ENCODE results near the gene HSPA1B.
"Not testable (repeated sequence)": the region's sequence is repeated elsewhere in the genome, so short reads cannot be mapped to it uniquely, and the experiment has no call there.

HSPA1B gene

DNA sequence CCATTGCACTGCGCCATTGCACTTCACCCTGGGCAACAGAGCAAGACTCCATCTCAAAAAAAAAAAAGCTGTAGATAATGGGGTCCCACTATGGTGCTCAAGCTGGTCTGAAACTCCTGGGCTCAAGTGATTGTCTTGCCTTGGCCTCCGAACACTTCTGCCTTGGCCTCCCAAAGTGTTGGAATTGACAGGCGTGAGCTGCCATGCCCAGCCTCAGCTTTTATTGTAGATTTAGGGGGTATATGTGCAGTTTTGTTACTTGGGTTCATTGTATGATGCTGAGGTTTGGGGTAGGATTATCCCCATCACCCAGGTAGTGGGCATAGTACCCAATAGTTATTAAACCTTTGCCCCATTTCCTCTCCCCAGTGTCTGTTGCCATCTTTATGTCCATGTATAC is 11.4 kb downstream of the HSPA1B start:
- TF ChIP-seq, protein P1, sequence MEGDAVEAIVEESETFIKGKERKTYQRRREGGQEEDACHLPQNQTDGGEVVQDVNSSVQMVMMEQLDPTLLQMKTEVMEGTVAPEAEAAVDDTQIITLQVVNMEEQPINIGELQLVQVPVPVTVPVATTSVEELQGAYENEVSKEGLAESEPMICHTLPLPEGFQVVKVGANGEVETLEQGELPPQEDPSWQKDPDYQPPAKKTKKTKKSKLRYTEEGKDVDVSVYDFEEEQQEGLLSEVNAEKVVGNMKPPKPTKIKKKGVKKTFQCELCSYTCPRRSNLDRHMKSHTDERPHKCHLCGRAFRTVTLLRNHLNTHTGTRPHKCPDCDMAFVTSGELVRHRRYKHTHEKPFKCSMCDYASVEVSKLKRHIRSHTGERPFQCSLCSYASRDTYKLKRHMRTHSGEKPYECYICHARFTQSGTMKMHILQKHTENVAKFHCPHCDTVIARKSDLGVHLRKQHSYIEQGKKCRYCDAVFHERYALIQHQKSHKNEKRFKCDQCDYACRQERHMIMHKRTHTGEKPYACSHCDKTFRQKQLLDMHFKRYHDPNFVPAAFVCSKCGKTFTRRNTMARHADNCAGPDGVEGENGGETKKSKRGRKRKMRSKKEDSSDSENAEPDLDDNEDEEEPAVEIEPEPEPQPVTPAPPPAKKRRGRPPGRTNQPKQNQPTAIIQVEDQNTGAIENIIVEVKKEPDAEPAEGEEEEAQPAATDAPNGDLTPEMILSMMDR (IDR thresholded peaks at IDR 0.05; ENCODE audit: extremely low read depth, insufficient read depth, missing control alignments), result no peak
- in situ Hi-C loops (cut with MboI; ENCODE audit: low pct_unique_long_range_greater_than_20kb, low sequenced_read_pairs, unreplicated experiment), result no loop called here
- no peak for DNase-seq (ENCODE audit: low spot score)

DNA sequence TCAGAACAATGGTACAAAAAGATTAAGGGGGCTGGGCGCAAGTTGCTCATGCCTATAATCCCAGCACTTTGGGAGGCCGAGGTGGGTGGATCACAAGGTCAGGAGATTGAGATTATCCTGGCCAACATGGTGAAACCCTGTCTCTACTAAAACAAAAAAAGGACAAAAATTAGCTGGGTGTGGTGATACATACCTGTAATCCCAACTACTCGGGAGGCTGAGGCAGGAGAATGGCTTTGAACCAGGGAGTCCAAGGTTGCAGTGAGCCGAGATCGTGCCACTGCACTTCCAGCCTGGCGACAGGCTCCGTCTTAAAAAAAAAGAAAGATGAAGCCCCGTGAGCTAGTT is 12.2 kb downstream of the HSPA1B start:
- DNase-seq (ENCODE audit: low spot score); in situ Hi-C loops (cut with MboI; ENCODE audit: low pct_unique_long_range_greater_than_20kb, low sequenced_read_pairs, unreplicated experiment): not testable (repeated sequence)

DNA sequence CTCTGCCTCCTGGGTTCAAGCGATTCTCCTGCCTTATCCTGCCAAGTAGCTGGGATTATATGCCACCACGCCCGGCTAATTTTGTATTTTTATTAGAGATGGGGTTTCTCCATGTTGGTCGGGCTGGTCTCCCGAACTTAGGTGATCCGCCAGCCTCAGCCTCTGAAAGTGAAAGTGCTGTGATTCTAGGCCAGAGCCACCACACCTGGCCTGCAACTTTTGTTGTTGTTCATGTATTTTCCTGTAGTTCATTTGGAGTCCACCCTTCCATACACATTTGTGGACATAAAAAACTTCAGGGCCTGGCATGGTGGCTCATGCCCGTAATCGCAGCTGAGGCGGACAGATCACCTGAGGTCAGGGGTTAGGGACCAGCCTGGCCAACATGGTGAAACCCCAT is 14.5 kb downstream of the HSPA1B start:
- TF ChIP-seq, protein P1 (IDR thresholded peaks at IDR 0.05; ENCODE audit: extremely low read depth, insufficient read depth, missing control alignments), result no peak
- in situ Hi-C loops (cut with MboI; ENCODE audit: low pct_unique_long_range_greater_than_20kb, low sequenced_read_pairs, unreplicated experiment), result no loop called here
- no peak for DNase-seq (ENCODE audit: low spot score)

DNA sequence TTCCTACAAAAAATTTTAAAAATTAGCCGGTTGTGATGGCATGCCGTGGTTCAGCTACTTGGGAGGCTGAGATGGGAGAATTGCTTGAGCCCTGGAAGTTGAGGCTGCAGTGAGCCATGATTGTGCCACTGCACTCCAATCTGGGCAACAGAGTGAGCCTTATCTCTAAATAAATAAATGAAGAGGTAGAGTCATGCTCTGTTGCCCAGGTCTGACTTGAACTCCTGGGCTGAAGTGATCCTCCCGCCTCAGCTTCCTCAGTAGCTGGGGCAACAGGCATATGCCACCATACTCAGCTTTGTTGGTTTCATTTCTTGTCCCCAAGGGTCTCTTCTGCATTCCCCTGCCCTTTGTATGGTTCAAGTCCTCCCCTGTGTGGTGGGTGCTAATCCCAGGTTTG is 17.0 kb downstream of the HSPA1B start:
- in situ Hi-C loops (cut with MboI; ENCODE audit: low pct_unique_long_range_greater_than_20kb, low sequenced_read_pairs, unreplicated experiment), result no loop called here
- DNase-seq (ENCODE audit: low spot score), result no peak
- TF ChIP-seq, protein P1 (IDR thresholded peaks at IDR 0.05; ENCODE audit: extremely low read depth, insufficient read depth, missing control alignments), result no peak

DNA sequence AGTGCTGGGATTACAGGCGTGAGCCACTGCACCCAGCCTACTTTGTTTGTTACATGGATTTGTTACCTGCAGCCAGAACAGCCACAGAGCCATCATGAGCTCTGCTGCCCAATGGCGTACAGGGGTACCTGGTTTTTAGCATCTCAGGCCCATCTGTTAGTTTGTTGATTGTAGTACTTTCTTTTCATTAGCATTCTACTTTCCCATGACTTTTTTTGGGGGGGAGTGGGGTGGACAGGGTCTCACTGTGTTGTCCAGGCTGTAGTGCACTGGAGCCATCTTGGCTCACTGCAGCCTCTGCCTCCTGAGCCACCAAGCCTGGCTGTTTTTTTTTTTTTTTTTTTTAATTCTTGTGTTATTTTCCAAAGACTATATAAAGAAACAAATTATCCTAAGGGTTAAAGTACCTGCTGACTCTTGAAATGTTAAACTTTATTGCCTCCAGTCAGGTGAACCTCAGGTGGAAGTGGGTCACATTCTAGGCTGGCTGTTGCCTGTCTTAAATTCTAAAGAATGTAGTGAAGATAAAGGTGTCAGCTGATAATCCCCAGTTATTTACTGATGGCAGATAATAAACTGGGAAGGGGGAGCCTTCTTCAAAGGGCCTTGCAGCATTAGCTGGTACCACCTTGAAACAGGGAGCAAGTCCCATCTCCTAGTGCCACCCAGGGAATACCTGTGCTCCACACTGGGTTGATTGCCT is 19.9 kb downstream of the HSPA1B start:
- no peak for DNase-seq (ENCODE audit: low spot score)
- TF ChIP-seq, protein P1 (IDR thresholded peaks at IDR 0.05; ENCODE audit: extremely low read depth, insufficient read depth, missing control alignments), result no peak
- in situ Hi-C loops (cut with MboI; ENCODE audit: low pct_unique_long_range_greater_than_20kb, low sequenced_read_pairs, unreplicated experiment), result no loop called here

DNA sequence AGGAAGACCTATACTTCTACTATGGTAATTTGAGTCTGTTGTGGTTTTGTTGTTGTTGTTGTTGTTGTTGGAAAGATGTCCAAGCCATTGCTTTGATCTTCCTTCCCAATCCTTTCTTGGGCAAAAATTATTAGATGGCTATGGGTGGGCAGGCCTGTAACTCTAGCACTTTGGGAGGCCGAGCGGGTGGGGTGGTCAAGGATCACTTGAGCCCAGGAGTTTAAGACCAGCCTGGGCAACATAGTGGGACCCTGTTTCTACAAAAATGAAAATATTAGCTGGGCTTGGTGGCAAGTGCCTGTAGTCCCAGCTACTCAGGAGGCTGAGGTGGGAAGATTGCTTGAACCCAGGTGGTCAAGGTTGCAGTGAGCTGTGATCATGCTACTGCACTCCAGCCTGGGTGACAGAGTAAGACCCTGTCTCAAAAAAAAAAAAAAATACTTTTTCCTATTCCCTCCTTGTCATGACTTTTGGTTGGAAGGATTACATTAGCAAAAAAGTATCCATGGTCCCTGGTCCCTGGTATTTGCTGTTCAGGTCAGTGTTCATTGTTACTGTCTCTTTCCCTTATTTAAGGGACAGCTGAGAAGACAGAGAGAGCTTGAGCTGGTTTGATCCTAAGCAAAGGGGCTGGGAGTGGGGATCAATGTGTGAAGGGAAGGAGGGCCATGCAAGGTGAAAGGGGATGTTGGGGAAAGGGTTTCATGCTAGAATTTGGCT is 23.4 kb downstream of the HSPA1B start:
- in situ Hi-C loops (cut with MboI; ENCODE audit: low pct_unique_long_range_greater_than_20kb, low sequenced_read_pairs, unreplicated experiment), result no loop called here
- DNase-seq (ENCODE audit: low spot score), result no peak
- TF ChIP-seq, protein P1 (IDR thresholded peaks at IDR 0.05; ENCODE audit: extremely low read depth, insufficient read depth, missing control alignments), result no peak

DNA sequence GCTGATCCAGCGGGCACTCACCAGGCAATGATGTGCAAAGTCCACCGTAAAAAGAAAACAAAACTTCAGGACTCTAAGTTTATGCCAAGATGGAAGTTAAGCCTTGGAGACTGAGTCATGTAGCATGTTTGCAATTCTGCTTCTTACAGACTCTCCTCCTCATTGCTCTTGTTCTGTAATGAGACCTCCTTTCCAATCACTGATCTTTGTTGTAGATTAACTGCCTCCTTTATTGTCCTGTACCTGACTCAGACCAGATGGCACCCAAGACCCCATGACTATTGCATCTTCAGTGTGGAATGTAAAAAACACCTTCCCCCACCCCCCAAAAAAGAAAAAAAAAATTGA is 23.9 kb downstream of the HSPA1B start:
- TF ChIP-seq, protein P1 (IDR thresholded peaks at IDR 0.05; ENCODE audit: extremely low read depth, insufficient read depth, missing control alignments), result no peak
- in situ Hi-C loops (cut with MboI; ENCODE audit: low pct_unique_long_range_greater_than_20kb, low sequenced_read_pairs, unreplicated experiment), result no loop called here
- DNase-seq (ENCODE audit: low spot score), result no peak

DNA sequence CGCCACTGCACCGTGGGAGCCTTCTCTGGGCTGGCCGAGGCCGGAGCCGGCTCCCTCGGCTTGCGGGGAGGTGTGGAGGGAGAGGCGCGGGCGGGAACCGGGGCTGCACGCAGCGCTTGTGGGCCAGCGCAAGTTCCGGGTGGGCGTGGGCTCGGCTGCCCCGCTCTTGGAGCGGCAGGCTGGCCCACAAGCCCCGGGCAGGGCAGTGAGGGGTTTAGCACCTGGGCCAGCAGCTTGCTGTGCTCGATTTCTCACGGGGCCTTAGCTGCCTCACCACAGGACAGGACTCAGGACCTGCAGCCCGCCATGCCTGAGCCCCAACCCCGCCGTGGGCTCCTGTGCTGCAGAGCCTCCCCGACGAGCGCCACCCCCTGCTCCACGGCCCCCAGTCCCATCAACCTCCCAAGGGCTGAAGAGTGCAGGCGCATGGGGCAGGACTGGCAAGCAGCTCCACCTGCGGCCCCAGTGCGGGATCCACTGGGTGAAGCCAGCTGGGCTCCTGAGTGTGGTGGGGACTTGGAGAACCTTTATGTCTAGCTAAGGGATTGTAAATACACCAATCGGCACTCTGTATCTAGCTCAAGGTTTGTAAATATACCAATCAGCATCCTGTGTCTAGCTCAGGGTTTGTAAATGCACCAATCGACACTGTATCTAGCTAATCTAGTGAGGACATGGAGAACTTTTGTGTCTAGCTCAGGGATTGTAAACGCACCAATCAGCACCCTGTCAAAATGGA is 24.6 kb downstream of the HSPA1B start:
- in situ Hi-C loops (cut with MboI; ENCODE audit: low pct_unique_long_range_greater_than_20kb, low sequenced_read_pairs, unreplicated experiment); DNase-seq (ENCODE audit: low spot score): not testable (repeated sequence)

DNA sequence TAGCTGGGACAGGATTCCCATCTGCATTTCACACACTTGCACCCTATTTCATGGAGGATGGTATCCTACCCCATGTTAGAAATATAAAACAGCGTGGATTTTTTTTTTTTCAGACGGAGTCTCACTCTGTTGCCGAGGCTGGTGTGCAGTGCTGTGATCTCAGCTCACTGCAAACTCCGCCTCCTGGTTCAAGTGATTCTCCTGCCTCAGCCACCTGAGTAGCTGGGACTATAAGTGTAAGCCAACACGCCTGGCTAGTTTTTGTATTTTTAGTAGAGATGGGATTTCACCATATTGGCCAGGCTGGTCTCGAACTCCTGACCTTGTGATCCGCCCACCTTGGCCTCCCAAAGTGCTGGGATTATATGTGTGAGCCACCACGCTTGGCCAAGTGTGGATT is 30.2 kb downstream of the HSPA1B start:
- in situ Hi-C loops (cut with MboI; ENCODE audit: low pct_unique_long_range_greater_than_20kb, low sequenced_read_pairs, unreplicated experiment); DNase-seq (ENCODE audit: low spot score): not testable (repeated sequence)
